A549 (cell line): ENCODE data around the gene NUDT19. TPM values are rescaled to one million over a fixed set of nuclear protein-coding genes. Genes with fewer than 3 reads are reported as not detected.
"Not testable (repeated sequence)": the region's sequence is repeated elsewhere in the genome, so short reads cannot be mapped to it uniquely, and the experiment has no call there.

Source experiments
- ATAC-seq, 2 experiments: fragments of 200-7000 bp in 1 of 2; fragments of >200 bp in 1 of 2; cut with Nextera tagmentation in 1 of 2; cut with Tn5 transposase in 1 of 2; 3 replicates each; pipeline versions ENCODE4 v1.8.0 to v1.9.1; 2018 to 2020; ENCODE audit warnings: mild to moderate bottlenecking in 1 of 2, moderate library complexity in 1 of 2
- CTCF ChIA-PET: fragments of 300-600 bp; sonication (Branson Sonifier 250); formaldehyde crosslinking; extraction: SDS; loops from one replicate; lab custom pipeline; 2021; ENCODE audit warnings: antibody characterized with exemption, inconsistent platforms; lab: Yijun Ruan, JAX
- POLR2A ChIA-PET: fragments of 350-600 bp; formaldehyde crosslinking; extraction: SDS; loops from one replicate; lab custom pipeline; 2021; ENCODE audit warnings: antibody characterized with exemption, inconsistent platforms; lab: Yijun Ruan, JAX
- DNase-seq, 2 experiments: peaks; one replicate each; pipeline versions ENCODE4 v3.0.0 to v3.0.0-alpha.2; 2011 to 2016; ENCODE audit warnings: low read depth in 1 of 2, low spot score in 1 of 2
- FAIRE-seq: peaks from 2 replicates; lab custom pipeline; 2011; peaks lifted over from hg19 to GRCh38; lab: Jason Lieb, UNC
- H3K27ac ChIP-seq, 2 experiments: fragments of >200 bp; sonication (Bioruptor Twin); formaldehyde crosslinking; 3 replicates each; pipeline ENCODE4 v1.5.1; 2016 to 2017
- H3K4me1 ChIP-seq: fragments of >200 bp; sonication (Bioruptor Twin); formaldehyde crosslinking; 3 replicates; pipeline ENCODE4 v1.6.1; 2016
- H3K4me2 ChIP-seq: fragments of >200 bp; sonication (Bioruptor Twin); formaldehyde crosslinking; 3 replicates; pipeline ENCODE4 v1.6.1; 2016
- H3K4me3 ChIP-seq: fragments of >200 bp; sonication (Bioruptor Twin); formaldehyde crosslinking; 3 replicates; pipeline ENCODE4 v1.5.1; 2016
- H3K9me3 ChIP-seq: fragments of >200 bp; sonication (Bioruptor Twin); formaldehyde crosslinking; 3 replicates; pipeline ENCODE4 v1.6.1; 2016
- GATA3 ChIP-seq: IDR thresholded peaks from 2 replicates; pipeline ENCODE4 v1.6.1; 2012; ENCODE audit warnings: borderline replicate concordance
- HDAC2 ChIP-seq: fragments of 200-600 bp; sonication (generic); IDR thresholded peaks from 2 replicates; pipeline ENCODE4 v1.6.1; 2016
- JUNB ChIP-seq: fragments of >200 bp; sonication (Bioruptor Twin); formaldehyde crosslinking; IDR thresholded peaks from 2 replicates; pipeline ENCODE4 v1.6.1; 2016
- KDM1A ChIP-seq: fragments of 200-600 bp; sonication (generic); IDR thresholded peaks from 2 replicates; pipeline ENCODE4 v1.6.1; 2016; ENCODE audit warnings: low read depth, mild to moderate bottlenecking
- MAZ ChIP-seq: fragments of 150-350 bp; IDR thresholded peaks from 2 replicates; pipeline ENCODE4 v1.6.1; 2014; ENCODE audit warnings: antibody characterized with exemption, low read depth, low read length, borderline replicate concordance
- NR3C1 ChIP-seq: fragments of >200 bp; sonication (Bioruptor Twin); formaldehyde crosslinking; IDR thresholded peaks from 3 replicates; pipeline ENCODE4 v1.6.1; 2017
- POLR2A ChIP-seq: IDR thresholded peaks from 2 replicates; pipeline ENCODE4 v1.6.1; 2012; ENCODE audit warnings: mild to moderate bottlenecking, low read length
- RAD21 ChIP-seq, 2 experiments: fragments of >200 bp in 1 of 2; sonication (Bioruptor Twin) in 1 of 2; formaldehyde crosslinking in 1 of 2; IDR thresholded peaks in 1 of 2; conservative IDR thresholded peaks in 1 of 2; 2 replicates in 1 of 2; 3 replicates in 1 of 2; pipeline ENCODE4 v1.6.1; 2012 to 2018; ENCODE audit warnings: inconsistent platforms in 1 of 2
- RARB ChIP-seq: fragments of 250-450 bp; sonication (Bioruptor Pico); IDR thresholded peaks from 2 replicates; pipeline ENCODE4 v1.8.0; 2021; ENCODE audit warnings: mild to moderate bottlenecking, moderate library complexity
- RFX5 ChIP-seq: fragments of 450-650 bp; IDR thresholded peaks from 2 replicates; pipeline ENCODE4 v1.7.1; 2014; ENCODE audit warnings: antibody characterized with exemption, mild to moderate bottlenecking, moderate library complexity
- SMC3 ChIP-seq: fragments of >200 bp; sonication (Bioruptor Twin); formaldehyde crosslinking; IDR thresholded peaks from 3 replicates; pipeline ENCODE4 v1.6.1; 2018; ENCODE audit warnings: inconsistent platforms
- SREBF2 ChIP-seq: fragments of 450-650 bp; IDR thresholded peaks from 2 replicates; pipeline ENCODE4 v1.6.1; 2014; ENCODE audit warnings: mild to moderate bottlenecking, moderate library complexity
- ZFP36 ChIP-seq: fragments of 450-650 bp; IDR thresholded peaks from 2 replicates; pipeline ENCODE4 v1.6.1; 2014; ENCODE audit warnings: borderline replicate concordance; ENCODE audit not compliant: partially characterized antibody
- ZSCAN20 ChIP-seq: fragments of 250-450 bp; sonication (Bioruptor Pico); IDR thresholded peaks from 2 replicates; pipeline ENCODE4 v1.8.0; 2022; ENCODE audit warnings: mild to moderate bottlenecking, moderate library complexity
- WGBS: methylation state at CpG from one replicate; pipeline ENCODE4 v1.1.6; 2017; ENCODE audit errors: missing lambda C conversion rate; 5-methylcytosine and 5-hydroxymethylcytosine counted together
- polyA plus RNA-seq, 4 experiments: library from polyadenylated mRNA; depleted of rRNA in 3 of 4; stranded (reverse); fragments of >200 nt; fragmentation: RNase III in 1 of 4; extraction: RNeasy Plus Mini Kit Qiagen cat#74134 plus additional on column Dnase treatment in 1 of 4; gene quantifications; 2 replicates in 3 of 4; 3 replicates in 1 of 4; pipeline ENCODE4 v1.2.3, GENCODE V29; 2011 to 2017
- TF ChIP-seq, protein P1 (sequence below): IDR thresholded peaks from 2 replicates; pipeline ENCODE4 v1.6.1; 2012
- TF ChIP-seq, protein P2 (sequence below): fragments of >200 bp; sonication (Bioruptor Twin); formaldehyde crosslinking; IDR thresholded peaks from 3 replicates; pipeline ENCODE4 v1.6.1; 2016
- TF ChIP-seq, protein P3 (sequence below): IDR thresholded peaks from 2 replicates; pipeline ENCODE4 v1.6.1; 2012
- TF ChIP-seq, protein P4 (sequence below): fragments of >200 bp; sonication (Bioruptor Twin); formaldehyde crosslinking; IDR thresholded peaks from 2 replicates; pipeline ENCODE4 v1.6.1; 2016
- TF ChIP-seq, protein P5 (sequence below): fragments of 200-600 bp; sonication (generic); IDR thresholded peaks from 2 replicates; pipeline ENCODE4 v1.6.1; 2016; ENCODE audit warnings: antibody characterized with exemption, mild to moderate bottlenecking, moderate library complexity
- TF ChIP-seq, protein P6 (sequence below): fragments of >200 bp; sonication (Bioruptor Twin); formaldehyde crosslinking; IDR thresholded peaks from 3 replicates; pipeline ENCODE4 v1.5.1; 2016

NUDT19 gene
- polyA plus RNA-seq, 2 of the 4 experiments (the other 2 are of a cell fraction): 30.1 to 32.6 TPM

DNA sequence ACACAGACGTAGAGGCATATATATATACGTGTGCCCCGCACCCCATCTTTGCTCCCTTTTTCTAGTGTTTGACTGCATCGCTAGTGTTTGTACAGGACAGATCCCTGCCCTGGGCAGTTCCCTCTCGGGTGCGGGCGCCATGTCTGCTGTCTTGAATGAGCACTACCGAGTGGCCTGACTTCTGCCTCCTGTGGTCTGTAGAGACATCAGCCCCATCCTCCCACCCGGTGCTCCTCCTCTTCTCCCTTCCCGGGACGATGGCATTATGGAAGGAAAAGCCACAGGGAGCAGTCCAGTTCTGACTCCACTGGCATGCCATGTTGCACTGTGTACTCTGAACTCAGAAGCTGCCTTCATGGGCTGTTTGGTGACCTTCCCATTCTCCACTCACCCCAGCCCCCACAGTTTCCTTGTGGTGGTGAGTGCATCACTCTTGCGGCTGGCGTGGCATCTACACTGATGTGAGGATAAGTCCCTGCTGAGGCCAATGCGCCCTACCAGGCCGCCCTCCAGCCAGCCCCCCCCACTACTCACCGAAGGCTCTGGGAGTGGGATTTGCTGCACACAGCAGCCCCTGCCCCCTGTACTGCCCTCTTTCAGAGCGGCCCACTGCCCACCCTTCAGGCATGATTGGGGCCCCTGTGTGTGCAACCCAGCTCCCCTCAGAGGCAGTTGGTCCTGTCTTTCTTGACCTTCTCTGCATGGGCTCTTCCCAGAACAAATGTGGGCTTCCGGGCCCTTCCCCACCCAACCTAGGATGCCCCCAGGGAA, 53.1 kb downstream of the NUDT19 start:
- POLR2A ChIA-PET: no interaction called here
- no peak for ATAC-seq
- WGBS: 77% methylated on average over 18 of the region's 18 CpGs

DNA sequence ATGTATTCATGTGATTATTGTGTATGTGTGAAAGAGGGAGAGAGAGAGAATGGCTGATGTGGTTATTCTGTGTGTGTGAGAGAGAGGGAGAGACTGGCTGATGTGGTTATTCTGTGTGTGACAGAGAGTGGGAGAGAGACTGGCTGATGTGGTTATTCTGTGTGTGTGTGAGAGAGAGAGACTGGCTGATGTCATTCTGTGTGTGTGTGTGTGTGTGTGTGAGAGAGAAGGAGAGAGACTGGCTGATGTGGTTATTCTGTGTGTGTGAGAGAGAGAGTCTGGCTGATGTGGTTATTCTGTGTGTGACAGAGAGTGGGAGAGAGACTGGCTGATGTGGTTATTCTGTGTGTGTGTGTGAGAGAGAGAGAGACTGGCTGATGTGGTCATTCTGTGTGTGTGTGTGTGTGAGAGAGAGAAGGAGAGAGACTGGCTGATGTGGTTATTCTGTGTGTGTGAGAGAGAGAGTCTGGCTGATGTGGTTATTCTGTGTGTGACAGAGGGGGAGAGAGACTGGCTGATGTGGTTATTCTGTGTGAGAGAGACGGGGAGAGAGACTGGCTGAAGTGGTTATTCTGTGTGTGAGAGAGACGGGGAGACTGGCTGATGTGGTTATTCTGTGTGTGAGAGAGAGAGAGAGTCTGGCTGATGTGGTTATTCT, 54.1 kb downstream of the NUDT19 start:
- POLR2A ChIA-PET, ATAC-seq, CTCF ChIA-PET, H3K27ac ChIP-seq, H3K4me2 ChIP-seq, H3K4me3 ChIP-seq, H3K9me3 ChIP-seq, DNase-seq, H3K4me1 ChIP-seq: not testable (repeated sequence)
- WGBS: 37% methylated on average over 2 of the region's 2 CpGs
- peak; percentile 32 for FAIRE-seq

More for the DNA sequence above, 53.1 kb downstream of the NUDT19 start:
- no peak overlapping the region for H3K27ac ChIP-seq
- FAIRE-seq (no peak), DNase-seq (no peak)
- H3K4me1 ChIP-seq: no peaks in the 10 kb centered on the region
- CTCF ChIA-PET: interaction anchor here (0.6 kb wide), 1 partner anchor 36 kb away, joined by 3 read pairs; no protein-coding TSS in a partner anchor
- H3K4me3 ChIP-seq: no peak overlapping the region
- H3K9me3 ChIP-seq: no peaks in the 10 kb centered on the region
- H3K4me2 ChIP-seq: no peak overlapping the region
- no peak for TF ChIP-seq SREBF2
- no peak for TF ChIP-seq ZFP36
- TF ChIP-seq RARB (CRISPR knock-in tag): no peak
- TF ChIP-seq POLR2A: no peak
- no peak for TF ChIP-seq ZSCAN20 (CRISPR knock-in tag)
- TF ChIP-seq, protein P1, sequence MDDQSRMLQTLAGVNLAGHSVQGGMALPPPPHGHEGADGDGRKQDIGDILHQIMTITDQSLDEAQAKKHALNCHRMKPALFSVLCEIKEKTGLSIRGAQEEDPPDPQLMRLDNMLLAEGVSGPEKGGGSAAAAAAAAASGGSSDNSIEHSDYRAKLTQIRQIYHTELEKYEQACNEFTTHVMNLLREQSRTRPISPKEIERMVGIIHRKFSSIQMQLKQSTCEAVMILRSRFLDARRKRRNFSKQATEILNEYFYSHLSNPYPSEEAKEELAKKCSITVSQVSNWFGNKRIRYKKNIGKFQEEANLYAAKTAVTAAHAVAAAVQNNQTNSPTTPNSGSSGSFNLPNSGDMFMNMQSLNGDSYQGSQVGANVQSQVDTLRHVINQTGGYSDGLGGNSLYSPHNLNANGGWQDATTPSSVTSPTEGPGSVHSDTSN: no peak
- TF ChIP-seq, protein P2, sequence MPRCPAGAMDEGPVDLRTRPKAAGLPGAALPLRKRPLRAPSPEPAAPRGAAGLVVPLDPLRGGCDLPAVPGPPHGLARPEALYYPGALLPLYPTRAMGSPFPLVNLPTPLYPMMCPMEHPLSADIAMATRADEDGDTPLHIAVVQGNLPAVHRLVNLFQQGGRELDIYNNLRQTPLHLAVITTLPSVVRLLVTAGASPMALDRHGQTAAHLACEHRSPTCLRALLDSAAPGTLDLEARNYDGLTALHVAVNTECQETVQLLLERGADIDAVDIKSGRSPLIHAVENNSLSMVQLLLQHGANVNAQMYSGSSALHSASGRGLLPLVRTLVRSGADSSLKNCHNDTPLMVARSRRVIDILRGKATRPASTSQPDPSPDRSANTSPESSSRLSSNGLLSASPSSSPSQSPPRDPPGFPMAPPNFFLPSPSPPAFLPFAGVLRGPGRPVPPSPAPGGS: no peak
- TF ChIP-seq SMC3: no peak
- no peak for TF ChIP-seq RFX5
- no peak for TF ChIP-seq GATA3
- no peak for TF ChIP-seq NR3C1
- no peak for TF ChIP-seq HDAC2
- TF ChIP-seq KDM1A: no peak
- TF ChIP-seq, protein P3, sequence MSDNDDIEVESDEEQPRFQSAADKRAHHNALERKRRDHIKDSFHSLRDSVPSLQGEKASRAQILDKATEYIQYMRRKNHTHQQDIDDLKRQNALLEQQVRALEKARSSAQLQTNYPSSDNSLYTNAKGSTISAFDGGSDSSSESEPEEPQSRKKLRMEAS: no peak
- TF ChIP-seq RAD21 (conservative IDR thresholded peaks at IDR 0.05 in 1 of 2, IDR thresholded peaks at IDR 0.05 in 1 of 2): no peak
- no peak for TF ChIP-seq MAZ

DNA sequence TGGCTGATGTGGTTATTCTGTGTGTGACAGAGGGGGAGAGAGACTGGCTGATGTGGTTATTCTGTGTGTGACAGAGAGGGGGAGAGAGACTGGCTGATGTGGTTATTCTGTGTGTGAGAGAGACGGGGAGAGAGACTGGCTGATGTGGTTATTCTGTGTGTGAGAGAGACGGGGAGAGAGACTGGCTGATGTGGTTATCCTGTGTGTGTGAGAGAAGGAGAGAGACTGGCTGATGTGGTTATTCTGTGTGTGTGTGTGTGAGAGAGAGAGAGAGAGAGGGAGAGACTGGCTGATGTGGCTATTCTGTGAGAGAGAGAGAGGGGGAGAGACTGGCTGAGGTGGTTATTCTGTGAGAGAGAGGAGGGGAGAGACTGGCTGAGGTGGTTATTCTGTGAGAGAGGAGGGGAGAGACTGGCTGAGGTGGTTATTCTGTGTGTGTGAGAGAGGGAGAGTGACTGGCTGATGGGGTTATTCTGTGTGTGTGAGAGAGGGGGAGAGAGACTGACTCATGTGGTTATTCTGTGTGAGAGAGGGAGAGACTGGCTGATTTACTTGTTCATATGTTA, 55.1 kb downstream of the NUDT19 start:
- FAIRE-seq (peak; percentile 7), ATAC-seq (peak; percentile 31 to 59)
- H3K27ac ChIP-seq, DNase-seq, CTCF ChIA-PET, H3K9me3 ChIP-seq, POLR2A ChIA-PET, H3K4me3 ChIP-seq, H3K4me2 ChIP-seq, H3K4me1 ChIP-seq: not testable (repeated sequence)
- 13% methylated on average over 2 of the region's 2 CpGs for WGBS

DNA sequence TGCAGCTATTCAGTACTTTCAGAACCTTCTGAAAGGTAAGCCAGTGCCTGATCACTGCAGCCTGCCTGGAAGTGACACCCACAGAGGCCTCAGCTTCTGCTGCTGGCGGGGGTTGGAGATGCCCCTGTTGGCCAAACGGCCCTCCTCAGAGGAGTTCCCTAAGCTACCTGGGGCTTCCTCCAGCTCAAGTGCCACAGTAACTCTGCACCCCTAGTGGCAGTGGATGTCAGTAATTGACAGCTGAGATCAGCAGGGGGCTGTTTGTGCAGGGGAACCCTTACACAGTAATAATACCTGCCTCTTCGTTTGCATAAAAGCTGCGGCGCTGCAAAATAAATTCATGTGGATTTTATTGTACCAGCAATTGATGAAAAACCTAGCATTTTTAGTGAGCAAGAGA, 56.9 kb downstream of the NUDT19 start:
- DNase-seq (peak; percentile 36 to 51), ATAC-seq (peak; percentile 65 to 86), FAIRE-seq (peak; percentile 87)
- WGBS: 70% methylated on average over 5 of the region's 5 CpGs
- TF ChIP-seq, protein P4, sequence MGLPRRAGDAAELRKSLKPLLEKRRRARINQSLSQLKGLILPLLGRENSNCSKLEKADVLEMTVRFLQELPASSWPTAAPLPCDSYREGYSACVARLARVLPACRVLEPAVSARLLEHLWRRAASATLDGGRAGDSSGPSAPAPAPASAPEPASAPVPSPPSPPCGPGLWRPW: no peak
- TF ChIP-seq, protein P5, sequence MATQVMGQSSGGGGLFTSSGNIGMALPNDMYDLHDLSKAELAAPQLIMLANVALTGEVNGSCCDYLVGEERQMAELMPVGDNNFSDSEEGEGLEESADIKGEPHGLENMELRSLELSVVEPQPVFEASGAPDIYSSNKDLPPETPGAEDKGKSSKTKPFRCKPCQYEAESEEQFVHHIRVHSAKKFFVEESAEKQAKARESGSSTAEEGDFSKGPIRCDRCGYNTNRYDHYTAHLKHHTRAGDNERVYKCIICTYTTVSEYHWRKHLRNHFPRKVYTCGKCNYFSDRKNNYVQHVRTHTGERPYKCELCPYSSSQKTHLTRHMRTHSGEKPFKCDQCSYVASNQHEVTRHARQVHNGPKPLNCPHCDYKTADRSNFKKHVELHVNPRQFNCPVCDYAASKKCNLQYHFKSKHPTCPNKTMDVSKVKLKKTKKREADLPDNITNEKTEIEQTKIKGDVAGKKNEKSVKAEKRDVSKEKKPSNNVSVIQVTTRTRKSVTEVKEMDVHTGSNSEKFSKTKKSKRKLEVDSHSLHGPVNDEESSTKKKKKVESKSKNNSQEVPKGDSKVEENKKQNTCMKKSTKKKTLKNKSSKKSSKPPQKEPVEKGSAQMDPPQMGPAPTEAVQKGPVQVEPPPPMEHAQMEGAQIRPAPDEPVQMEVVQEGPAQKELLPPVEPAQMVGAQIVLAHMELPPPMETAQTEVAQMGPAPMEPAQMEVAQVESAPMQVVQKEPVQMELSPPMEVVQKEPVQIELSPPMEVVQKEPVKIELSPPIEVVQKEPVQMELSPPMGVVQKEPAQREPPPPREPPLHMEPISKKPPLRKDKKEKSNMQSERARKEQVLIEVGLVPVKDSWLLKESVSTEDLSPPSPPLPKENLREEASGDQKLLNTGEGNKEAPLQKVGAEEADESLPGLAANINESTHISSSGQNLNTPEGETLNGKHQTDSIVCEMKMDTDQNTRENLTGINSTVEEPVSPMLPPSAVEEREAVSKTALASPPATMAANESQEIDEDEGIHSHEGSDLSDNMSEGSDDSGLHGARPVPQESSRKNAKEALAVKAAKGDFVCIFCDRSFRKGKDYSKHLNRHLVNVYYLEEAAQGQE: no peak
- TF ChIP-seq RAD21 (conservative IDR thresholded peaks at IDR 0.05 in 1 of 2, IDR thresholded peaks at IDR 0.05 in 1 of 2): peak in 1 of 2 experiments; percentile 41; a peak in 1 of 5 replicates
- no peak for TF ChIP-seq JUNB
- TF ChIP-seq, protein P6, sequence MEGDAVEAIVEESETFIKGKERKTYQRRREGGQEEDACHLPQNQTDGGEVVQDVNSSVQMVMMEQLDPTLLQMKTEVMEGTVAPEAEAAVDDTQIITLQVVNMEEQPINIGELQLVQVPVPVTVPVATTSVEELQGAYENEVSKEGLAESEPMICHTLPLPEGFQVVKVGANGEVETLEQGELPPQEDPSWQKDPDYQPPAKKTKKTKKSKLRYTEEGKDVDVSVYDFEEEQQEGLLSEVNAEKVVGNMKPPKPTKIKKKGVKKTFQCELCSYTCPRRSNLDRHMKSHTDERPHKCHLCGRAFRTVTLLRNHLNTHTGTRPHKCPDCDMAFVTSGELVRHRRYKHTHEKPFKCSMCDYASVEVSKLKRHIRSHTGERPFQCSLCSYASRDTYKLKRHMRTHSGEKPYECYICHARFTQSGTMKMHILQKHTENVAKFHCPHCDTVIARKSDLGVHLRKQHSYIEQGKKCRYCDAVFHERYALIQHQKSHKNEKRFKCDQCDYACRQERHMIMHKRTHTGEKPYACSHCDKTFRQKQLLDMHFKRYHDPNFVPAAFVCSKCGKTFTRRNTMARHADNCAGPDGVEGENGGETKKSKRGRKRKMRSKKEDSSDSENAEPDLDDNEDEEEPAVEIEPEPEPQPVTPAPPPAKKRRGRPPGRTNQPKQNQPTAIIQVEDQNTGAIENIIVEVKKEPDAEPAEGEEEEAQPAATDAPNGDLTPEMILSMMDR: peak; percentile 29; the same call in 2 of the 3 replicates
- CTCF ChIA-PET: interaction anchor here (0.7 to 1.8 kb wide), 9 partner anchors 8 to 200 kb away, joined by 3 to 4 read pairs (median 3); no protein-coding TSS in a partner anchor
- POLR2A ChIA-PET: no interaction called here
- Histone ChIP-seq H3K27ac (no peak overlapping the region), H3K4me3 (no peak overlapping the region), H3K4me1 (no peaks in the 10 kb centered on the region), H3K9me3 (no peaks in the 10 kb centered on the region), H3K4me2 (no peak overlapping the region)
